Spleen (tissue), 11 donors: ENCODE results near the gene CHMP4A. TPM values are rescaled to one million over a fixed set of nuclear protein-coding genes. Genes with fewer than 3 reads are reported as not detected.
"Not testable (repeated sequence)": the region's sequence is repeated elsewhere in the genome, so short reads cannot be mapped to it uniquely, and the experiment has no call there.

Source experiments
- DNase-seq: peaks from one replicate; pipeline ENCODE4 v3.0.0-alpha.2; 2020
- H3K27ac ChIP-seq, 8 donors: fragments of 200-600 bp; sonication (generic) in 7 of 8; 1 replicate in 4 of 8; 2 replicates in 4 of 8; pipeline versions ENCODE4 v1.5.0 to v1.8.0; 2016 to 2021; ENCODE audit warnings: inconsistent platforms in 4 of 8, mild to moderate bottlenecking in 4 of 8, moderate library complexity in 1 of 8
- H3K27me3 ChIP-seq, 7 donors: fragments of 200-600 bp; sonication (generic) in 6 of 7; replicated peaks in 1 of 7; 1 replicate in 4 of 7; 2 replicates in 3 of 7; pipeline versions ENCODE4 v1.5.0 to v1.8.0; 2016 to 2021; ENCODE audit warnings: inconsistent platforms in 3 of 7, mild to moderate bottlenecking in 1 of 7
- H3K36me3 ChIP-seq, 6 donors: fragments of 200-600 bp; sonication (generic) in 5 of 6; 1 replicate in 4 of 6; 2 replicates in 2 of 6; pipeline versions ENCODE4 v1.5.0 to v1.8.0; 2016 to 2021; ENCODE audit warnings: inconsistent platforms in 2 of 6
- H3K4me1 ChIP-seq, 6 donors: fragments of 200-600 bp; sonication (generic) in 5 of 6; 1 replicate in 3 of 6; 2 replicates in 3 of 6; pipeline versions ENCODE4 v1.5.0 to v1.8.0; 2016 to 2021; ENCODE audit warnings: inconsistent platforms in 3 of 6
- H3K4me3 ChIP-seq, 8 donors: fragments of 200-600 bp; sonication (generic) in 7 of 8; 1 replicate in 4 of 8; 2 replicates in 4 of 8; pipeline versions ENCODE4 v1.5.0 to v1.8.0; 2016 to 2021; ENCODE audit warnings: inconsistent platforms in 4 of 8, mild to moderate bottlenecking in 4 of 8, moderate library complexity in 2 of 8
- H3K9me3 ChIP-seq, 8 donors: fragments of 200-600 bp; sonication (generic) in 7 of 8; 1 replicate in 4 of 8; 2 replicates in 4 of 8; pipeline versions ENCODE4 v1.5.0 to v1.8.0; 2016 to 2021; ENCODE audit warnings: inconsistent platforms in 4 of 8
- POLR2A ChIP-seq, 3 donors: fragments of 450-650 bp; IDR thresholded peaks; one replicate each; pipeline ENCODE4 v1.5.1; 2017; ENCODE audit warnings: antibody characterized with exemption in 3 of 3, mild to moderate bottlenecking in 1 of 3
- POLR2AphosphoS5 ChIP-seq, 3 donors: sonication (generic); formaldehyde crosslinking; IDR thresholded peaks; one replicate each; pipeline ENCODE4 v1.5.1; 2017; ENCODE audit warnings: antibody characterized with exemption in 3 of 3
- WGBS, 5 donors: extraction: QIAGEN DNeasy Blood & Tissue Kit in 3 of 5; methylation state at CpG; one replicate each; pipeline versions ENCODE4 v1.1.5 to v1.1.7; 2013 to 2018; 5-methylcytosine and 5-hydroxymethylcytosine counted together
- intact Hi-C: fragments of 100-400 bp; cut with DNase I; formaldehyde crosslinking; loops from one replicate; pipeline ENCODE4 v1.15.0; 2023; ENCODE audit warnings: low total_unique reads
- polyA plus RNA-seq, 3 donors: library from polyadenylated mRNA; stranded (reverse); fragments of 200-250 nt; gene quantifications; one replicate each; pipeline ENCODE4 v1.2.1, GENCODE V29; 2013
- total RNA-seq, 7 donors: library from RNA; depleted of rRNA in 3 of 7; stranded (reverse); fragments of >200 nt in 3 of 7; fragmentation: NEBNext Ultra II Directional in 4 of 7; extraction: Animal tissue kit (Norgen Biotek cat#: 25700) in 4 of 7; gene quantifications; one replicate each; pipeline versions ENCODE4 v1.1.0 to v1.2.1, GENCODE V29; 2016 to 2021
- TF ChIP-seq, protein P1 (sequence below), 11 experiments: fragments of 200-600 bp in 7 of 11; fragments of 450-650 bp in 4 of 11; sonication (generic) in 4 of 11; IDR thresholded peaks in 8 of 11; conservative IDR thresholded peaks in 3 of 11; 1 replicate in 7 of 11; 2 replicates in 4 of 11; pipeline versions ENCODE4 v1.4.0 to v1.8.0; 2016 to 2021; ENCODE audit warnings: antibody characterized with exemption in 11 of 11, inconsistent platforms in 4 of 11, mild to moderate bottlenecking in 1 of 11
- donor health status: healthy with polysubstance abuse.
- donor health status: DM: no; HTN: no; CAD: no; lungs with moderate emphysema.
- donor health status: DM: no; HTN: no; CAD: no.
- donor health status: Bipolar disorder and iron deficiency.
- donor health status: healthy.
- donor health status: DM: no; HTN: no; CAD: no.
- donor health status: DM: yes; HTN: yes; CAD: no.

CHMP4A gene
- total and polyA plus RNA-seq, 10 donors, result 53.3 to 149 (median 63.4) TPM

DNA sequence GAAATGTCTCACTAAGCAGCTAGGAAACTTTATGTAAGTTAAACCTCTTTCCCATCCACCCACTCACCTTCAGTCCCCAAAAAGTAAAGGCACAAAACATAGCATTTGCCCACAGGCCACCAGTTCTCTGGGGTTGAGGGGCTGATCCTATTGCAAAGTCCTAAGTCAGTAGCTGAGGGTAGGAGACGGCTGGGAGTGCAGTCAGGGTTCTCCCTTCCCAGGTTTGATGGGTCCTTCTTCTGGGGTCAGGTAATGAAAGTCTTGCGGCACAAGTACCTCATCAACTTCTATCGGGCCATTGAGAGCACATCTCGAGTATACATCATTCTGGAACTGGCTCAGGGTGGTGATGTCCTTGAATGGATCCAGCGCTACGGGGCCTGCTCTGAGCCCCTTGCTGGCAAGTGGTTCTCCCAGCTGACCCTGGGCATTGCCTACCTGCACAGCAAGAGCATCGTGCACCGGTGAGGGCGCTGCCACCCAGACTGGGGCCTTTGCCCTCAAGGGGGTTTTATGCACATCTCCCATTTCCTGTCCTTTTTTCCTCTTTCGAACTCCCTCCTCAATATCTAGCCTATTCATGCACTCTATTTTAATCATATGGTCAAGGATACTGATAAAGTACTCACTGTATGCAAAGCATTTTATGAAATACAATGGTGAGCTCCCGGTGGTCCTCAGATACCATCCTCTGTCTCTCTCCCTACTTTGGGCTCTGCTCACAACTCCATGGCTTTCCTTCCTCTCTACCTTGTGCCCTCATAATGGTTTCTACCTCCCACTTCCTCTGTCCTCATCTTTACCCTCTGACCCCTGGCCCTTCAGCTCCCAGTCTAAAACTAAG lies 6.8 kb downstream of the CHMP4A start:
- 95 to 97% (median 96%) methylated on average over 11 of the region's 11 CpGs for WGBS, 5 donors
- intact Hi-C loops, result no loop called here

DNA sequence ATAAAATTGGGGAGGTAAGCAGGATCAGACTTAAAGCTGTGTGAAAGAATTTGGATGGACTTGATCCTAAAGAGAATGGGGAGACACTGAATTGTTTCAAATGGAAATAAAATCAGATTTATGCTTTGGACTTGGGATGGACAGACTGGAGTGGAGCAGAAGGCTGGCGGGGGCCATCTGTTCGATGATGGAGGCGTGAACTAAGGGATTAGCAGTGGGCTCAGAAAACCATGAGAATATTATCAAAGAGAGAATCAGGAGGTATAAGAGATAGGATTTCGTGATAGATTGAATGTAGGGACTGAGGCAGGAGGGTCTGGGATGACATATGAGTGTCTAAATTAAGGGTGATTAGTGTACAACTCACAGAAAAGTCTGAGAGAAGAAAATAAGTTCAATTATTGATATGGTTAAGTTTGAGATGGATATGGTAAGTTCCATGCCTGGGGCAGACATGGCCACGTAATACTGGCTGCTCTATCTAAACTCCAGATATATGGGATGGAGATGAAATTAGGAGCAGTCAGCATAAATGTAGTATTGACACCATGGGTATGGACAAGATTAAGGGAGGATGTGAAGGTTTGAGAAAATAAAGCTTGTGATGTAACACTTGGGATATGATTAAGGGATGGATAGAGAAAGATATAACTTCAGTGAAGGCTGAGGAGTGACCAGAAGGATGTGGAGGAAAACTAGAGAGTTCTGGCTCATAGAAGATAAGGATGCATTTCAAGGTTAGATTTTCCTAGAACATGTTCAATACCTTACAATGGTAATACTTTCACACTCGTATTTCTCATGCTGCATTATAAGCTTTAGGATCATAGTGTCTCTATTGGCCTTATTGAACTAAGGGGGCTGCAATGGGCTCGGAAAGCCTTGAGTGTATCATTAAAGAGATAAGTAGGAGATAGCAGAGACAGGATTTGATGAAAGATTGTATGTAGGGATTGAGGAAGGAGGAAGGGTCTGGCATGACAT lies 8.8 kb downstream of the CHMP4A start:
- H3K9me3 ChIP-seq, result peaks cover 0 to 5% (median 0%) of the 10 kb centered on the region in 8 donors
- H3K36me3 ChIP-seq, result peaks cover 5 to 98% (median 46%) of the 10 kb centered on the region in 6 donors
- no peak overlapping the region for H3K4me3 ChIP-seq
- TF ChIP-seq, protein P1, sequence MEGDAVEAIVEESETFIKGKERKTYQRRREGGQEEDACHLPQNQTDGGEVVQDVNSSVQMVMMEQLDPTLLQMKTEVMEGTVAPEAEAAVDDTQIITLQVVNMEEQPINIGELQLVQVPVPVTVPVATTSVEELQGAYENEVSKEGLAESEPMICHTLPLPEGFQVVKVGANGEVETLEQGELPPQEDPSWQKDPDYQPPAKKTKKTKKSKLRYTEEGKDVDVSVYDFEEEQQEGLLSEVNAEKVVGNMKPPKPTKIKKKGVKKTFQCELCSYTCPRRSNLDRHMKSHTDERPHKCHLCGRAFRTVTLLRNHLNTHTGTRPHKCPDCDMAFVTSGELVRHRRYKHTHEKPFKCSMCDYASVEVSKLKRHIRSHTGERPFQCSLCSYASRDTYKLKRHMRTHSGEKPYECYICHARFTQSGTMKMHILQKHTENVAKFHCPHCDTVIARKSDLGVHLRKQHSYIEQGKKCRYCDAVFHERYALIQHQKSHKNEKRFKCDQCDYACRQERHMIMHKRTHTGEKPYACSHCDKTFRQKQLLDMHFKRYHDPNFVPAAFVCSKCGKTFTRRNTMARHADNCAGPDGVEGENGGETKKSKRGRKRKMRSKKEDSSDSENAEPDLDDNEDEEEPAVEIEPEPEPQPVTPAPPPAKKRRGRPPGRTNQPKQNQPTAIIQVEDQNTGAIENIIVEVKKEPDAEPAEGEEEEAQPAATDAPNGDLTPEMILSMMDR (IDR thresholded peaks at IDR 0.05 in 8 of 11, conservative IDR thresholded peaks at IDR 0.05 in 3 of 11), result no peak
- TF ChIP-seq POLR2A (IDR thresholded peaks at IDR 0.05), result no peak
- TF ChIP-seq POLR2AphosphoS5 (IDR thresholded peaks at IDR 0.05), result no peak
- DNase-seq, result no peak
- WGBS, 5 donors, result 93 to 97% (median 96%) methylated on average over 7 of the region's 7 CpGs
- no peaks in the 10 kb centered on the region for H3K27me3 ChIP-seq
- no peak overlapping the region for H3K27ac ChIP-seq
- intact Hi-C loops, result no loop called here
- peaks cover 0 to 29% (median 2%) of the 10 kb centered on the region in 6 donors for H3K4me1 ChIP-seq

More for the DNA sequence above, 6.8 kb downstream of the CHMP4A start:
- no peak overlapping the region for H3K4me3 ChIP-seq
- H3K9me3 ChIP-seq, result peaks cover 0 to 5% (median 0%) of the 10 kb centered on the region in 8 donors
- H3K36me3 ChIP-seq, result peaks cover 5 to 98% (median 59%) of the 10 kb centered on the region in 6 donors
- no peaks in the 10 kb centered on the region for H3K27me3 ChIP-seq
- H3K27ac ChIP-seq, result peak overlapping the region in 1 of 8 donors; percentile 40
- DNase-seq, result no peak
- peaks cover 0 to 45% (median 8%) of the 10 kb centered on the region in 6 donors for H3K4me1 ChIP-seq
- no peak for TF ChIP-seq POLR2A (IDR thresholded peaks at IDR 0.05)
- TF ChIP-seq POLR2AphosphoS5 (IDR thresholded peaks at IDR 0.05), result peak in 2 of 3 donors; percentile 40 to 50
- TF ChIP-seq, protein P1 (IDR thresholded peaks at IDR 0.05 in 8 of 11, conservative IDR thresholded peaks at IDR 0.05 in 3 of 11), result no peak

DNA sequence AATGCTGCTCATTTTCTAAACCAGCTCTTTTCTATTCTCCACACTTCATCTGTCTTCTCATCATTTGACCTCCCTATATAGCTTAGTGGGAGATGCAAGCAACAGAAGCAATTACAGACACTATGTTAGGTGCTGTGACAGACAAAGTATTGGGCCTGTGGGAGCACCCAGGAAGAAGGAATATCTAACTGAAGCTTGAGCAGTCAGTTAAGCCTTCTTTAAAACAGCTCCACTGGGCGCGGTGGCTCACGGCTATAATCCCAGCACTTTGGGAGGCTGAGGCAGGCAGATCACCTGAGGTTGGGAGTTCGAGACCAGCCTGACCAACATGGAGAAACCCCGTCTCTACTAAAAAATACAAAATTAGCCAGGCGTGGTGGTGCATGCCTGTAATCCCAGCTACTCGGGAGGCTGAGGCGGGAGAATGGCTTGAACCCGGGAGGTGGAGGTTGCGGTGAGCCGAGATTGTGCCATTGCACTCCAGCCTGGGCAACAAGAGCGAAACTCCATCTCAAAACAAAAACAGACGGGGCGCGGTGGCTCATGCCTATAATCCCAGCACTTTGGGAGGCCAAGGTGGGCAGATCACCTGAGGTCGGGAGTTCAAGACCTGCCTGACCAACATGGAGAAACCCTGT lies 9.9 kb downstream of the CHMP4A start:
- H3K36me3 ChIP-seq, result peaks cover 5 to 95% (median 36%) of the 10 kb centered on the region in 6 donors
- 95 to 99% (median 97%) methylated on average over 15 to 16 of the region's 16 CpGs for WGBS, 5 donors
- DNase-seq, H3K9me3 ChIP-seq, H3K27me3 ChIP-seq, H3K4me3 ChIP-seq, H3K27ac ChIP-seq, intact Hi-C loops: not testable (repeated sequence)
- peaks cover 6 to 38% (median 12%) of the 10 kb centered on the region in 6 donors for H3K4me1 ChIP-seq

DNA sequence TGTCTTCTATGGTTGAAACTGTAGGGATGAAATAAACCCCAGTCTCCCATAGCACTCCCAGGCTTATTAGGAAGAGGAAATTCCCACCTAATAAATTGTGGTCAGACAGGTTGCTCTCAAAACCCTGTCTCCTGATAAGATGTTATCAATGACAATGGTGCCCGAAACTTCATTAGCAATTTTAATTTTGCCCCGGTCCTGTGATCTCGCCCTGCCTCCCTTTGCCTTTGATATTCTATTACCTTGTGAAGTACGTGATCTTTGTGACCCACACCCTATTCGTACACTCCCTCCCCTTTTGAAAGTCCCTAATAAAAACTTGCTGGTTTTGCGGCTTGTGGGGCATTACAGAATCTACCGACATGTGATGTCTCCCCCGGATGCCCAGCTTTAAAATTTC lies 10.8 kb downstream of the CHMP4A start:
- WGBS, 5 donors, result 91 to 96% (median 96%) methylated on average over 8 of the region's 8 CpGs
- H3K27me3 ChIP-seq, H3K27ac ChIP-seq, intact Hi-C loops, DNase-seq, H3K9me3 ChIP-seq, H3K4me3 ChIP-seq: not testable (repeated sequence)
- H3K4me1 ChIP-seq, result peaks cover 8 to 38% (median 18%) of the 10 kb centered on the region in 6 donors
- H3K36me3 ChIP-seq, result peaks cover 3 to 87% (median 29%) of the 10 kb centered on the region in 6 donors
